GM23338 (cell line): Measurements from ENCODE around the gene CAPG. TPM values are rescaled to one million over a fixed set of nuclear protein-coding genes. Genes with fewer than 3 reads are reported as not detected.

Experiments
- ATAC-seq: fragments of 200-7000 bp; cut with Tn5 transposase; 3 replicates; pipeline ENCODE4 v1.9.1; 2020
- DNase-seq: peaks from one replicate; pipeline ENCODE4 v3.0.0-alpha.2; 2015; ENCODE audit warnings: low spot score
- H2AFZ ChIP-seq: fragments of 200-600 bp; sonication (generic); 2 replicates; pipeline ENCODE4 v1.8.0; 2016; ENCODE audit warnings: antibody characterized with exemption, mild to moderate bottlenecking, moderate library complexity
- H3F3A ChIP-seq: fragments of 200-600 bp; sonication (generic); replicated peaks from 2 replicates; pipeline ENCODE4 v1.8.0; 2017; ENCODE audit warnings: antibody characterized with exemption, mixed run types, low read depth
- H3K27ac ChIP-seq: fragments of 200-600 bp; sonication (generic); 2 replicates; pipeline ENCODE4 v1.6.1; 2016; ENCODE audit warnings: low read depth
- H3K27me3 ChIP-seq: fragments of 200-600 bp; sonication (generic); 2 replicates; pipeline ENCODE4 v1.8.0; 2016; ENCODE audit warnings: mild to moderate bottlenecking, mixed run types, moderate library complexity; ENCODE audit not compliant: insufficient read depth
- H3K36me3 ChIP-seq: fragments of 200-600 bp; sonication (generic); 2 replicates; pipeline ENCODE4 v1.8.0; 2016; ENCODE audit warnings: mild to moderate bottlenecking; ENCODE audit not compliant: insufficient read depth
- H3K4me1 ChIP-seq: fragments of 200-600 bp; sonication (generic); 2 replicates; pipeline ENCODE4 v1.8.0; 2016; ENCODE audit warnings: mild to moderate bottlenecking, moderate library complexity; ENCODE audit not compliant: insufficient read depth
- H3K4me2 ChIP-seq: fragments of 200-600 bp; sonication (generic); 2 replicates; pipeline ENCODE4 v1.7.1; 2017; ENCODE audit warnings: mixed run types
- H3K4me3 ChIP-seq: fragments of 200-600 bp; sonication (generic); 2 replicates; pipeline ENCODE4 v1.6.1; 2016; ENCODE audit warnings: mixed run types
- H3K79me2 ChIP-seq: fragments of 200-600 bp; sonication (generic); replicated peaks from 2 replicates; pipeline ENCODE4 v1.8.0; 2017; ENCODE audit warnings: mild to moderate bottlenecking; ENCODE audit not compliant: insufficient read depth
- H3K9me2 ChIP-seq: fragments of 200-600 bp; sonication (generic); 2 replicates; pipeline ENCODE4 v1.8.0; 2017; ENCODE audit not compliant: insufficient read depth
- H4K20me1 ChIP-seq: fragments of 200-600 bp; sonication (generic); replicated peaks from 2 replicates; pipeline ENCODE4 v1.8.0; 2017; ENCODE audit warnings: mild to moderate bottlenecking; ENCODE audit not compliant: insufficient read depth
- H3K27ac Mint-ChIP-seq: 2 replicates; pipeline ENCODE4 v1.8.0; 2020; ENCODE audit warnings: inconsistent platforms, mild to moderate bottlenecking, moderate library complexity, mixed read lengths
- H3K27me3 Mint-ChIP-seq: 3 replicates; pipeline ENCODE4 v1.8.0; 2022; ENCODE audit warnings: low read depth, mild to moderate bottlenecking, moderate library complexity, mixed read lengths, inconsistent platforms; ENCODE audit not compliant: insufficient read depth, poor library complexity
- H3K36me3 Mint-ChIP-seq: 3 replicates; pipeline ENCODE4 v1.8.0; 2021; ENCODE audit warnings: low read depth, mild to moderate bottlenecking, inconsistent platforms, moderate library complexity, mixed read lengths
- H3K4me1 Mint-ChIP-seq: 3 replicates; pipeline ENCODE4 v1.8.0; 2020; ENCODE audit warnings: mild to moderate bottlenecking, inconsistent platforms, mixed read lengths
- H3K4me3 Mint-ChIP-seq: 3 replicates; pipeline ENCODE4 v1.8.0; 2021; ENCODE audit warnings: moderate library complexity, mild to moderate bottlenecking, inconsistent platforms, mixed read lengths
- H3K9me3 Mint-ChIP-seq: 3 replicates; pipeline ENCODE4 v1.8.0; 2020; ENCODE audit warnings: moderate library complexity, mild to moderate bottlenecking, inconsistent platforms, mixed read lengths
- CREB1 ChIP-seq: fragments of 250-450 bp; sonication (Bioruptor Pico); IDR thresholded peaks from 2 replicates; pipeline ENCODE4 v1.5.0; 2020; ENCODE audit warnings: low read depth, mild to moderate bottlenecking, moderate library complexity
- ETS1 ChIP-seq: IDR thresholded peaks from 2 replicates; pipeline ENCODE4 v1.6.1; 2016; ENCODE audit warnings: antibody characterized with exemption
- EZH2 ChIP-seq: fragments of 200-600 bp; sonication (generic); IDR thresholded peaks from one replicate; pipeline ENCODE4 v1.8.0; 2017; ENCODE audit warnings: antibody characterized with exemption, mild to moderate bottlenecking, low read depth; ENCODE audit not compliant: unreplicated experiment
- EZH2phosphoT487 ChIP-seq: fragments of 200-600 bp; sonication (generic); IDR thresholded peaks from one replicate; pipeline ENCODE4 v1.8.1; 2018; ENCODE audit warnings: antibody characterized with exemption; ENCODE audit not compliant: unreplicated experiment
- JUNB ChIP-seq: IDR thresholded peaks from one replicate; pipeline ENCODE4 v1.6.1; 2016; ENCODE audit warnings: antibody characterized with exemption; ENCODE audit not compliant: unreplicated experiment
- NANOG ChIP-seq: IDR thresholded peaks from 2 replicates; pipeline ENCODE4 v1.6.1; 2016; ENCODE audit warnings: antibody characterized with exemption, borderline replicate concordance
- POLR2AphosphoS5 ChIP-seq: IDR thresholded peaks from 2 replicates; pipeline ENCODE4 v1.6.1; 2016; ENCODE audit warnings: antibody characterized with exemption, low read depth
- REST ChIP-seq: IDR thresholded peaks from one replicate; pipeline ENCODE4 v1.6.1; 2018; ENCODE audit warnings: antibody characterized with exemption; ENCODE audit not compliant: unreplicated experiment
- STAT1 ChIP-seq: IDR thresholded peaks from one replicate; pipeline ENCODE4 v1.6.1; 2016; ENCODE audit warnings: antibody characterized with exemption; ENCODE audit not compliant: unreplicated experiment
- ZNF114 ChIP-seq: fragments of 250-450 bp; sonication (Bioruptor Pico); IDR thresholded peaks from 2 replicates; pipeline ENCODE4 v1.5.0; 2020; ENCODE audit warnings: mild to moderate bottlenecking, moderate library complexity
- ZNF331 ChIP-seq: fragments of 250-450 bp; sonication (Bioruptor Pico); IDR thresholded peaks from 2 replicates; pipeline ENCODE4 v1.5.0; 2020; ENCODE audit warnings: low read depth, mild to moderate bottlenecking, moderate library complexity
- ZNF462 ChIP-seq: fragments of 250-450 bp; sonication (Bioruptor Pico); IDR thresholded peaks from 2 replicates; pipeline ENCODE4 v1.5.0; 2020; ENCODE audit warnings: mild to moderate bottlenecking, moderate library complexity
- polyA plus RNA-seq: library from polyadenylated mRNA; unstranded; fragments of >200 nt; fragmentation: Nextera tagmentation; extraction: Ambion mirVana; gene quantifications from 2 replicates; pipeline ENCODE4 v1.2.1, GENCODE V29; 2016
- total RNA-seq: library from RNA; depleted of rRNA; stranded (reverse); fragments of >200 nt; shearing (Covaris generic); gene quantifications from 2 replicates; pipeline ENCODE4 v1.2.3, GENCODE V29; 2014
- TF ChIP-seq, protein P1 (sequence below), 2 experiments: fragments of 200-600 bp in 1 of 2; sonication (generic) in 1 of 2; conservative IDR thresholded peaks; 2 replicates each; pipeline versions ENCODE4 v1.5.1 to v1.6.1; 2016 to 2017; ENCODE audit warnings: antibody characterized with exemption in 2 of 2, low read depth in 2 of 2, mild to moderate bottlenecking in 2 of 2, moderate library complexity in 1 of 2

Gene CAPG
- total and polyA plus RNA-seq, 2 experiments from 2014 or later = 88.7 to 104 TPM

GRCh38 chr2:85441864-85442263 lies 31.7 kb upstream of the CAPG start:
- Histone ChIP-seq H3K4me1 (peaks cover 12% of the 10 kb centered on the region), H3K79me2 (no peaks in the 10 kb centered on the region), H3K4me3 (no peak overlapping the region), H2AFZ (peak overlapping the region; percentile 85), H3F3A (peaks cover 5% of the 10 kb centered on the region), H3K4me2 (no peak overlapping the region), H3K27ac (no peak overlapping the region), H3K36me3 (no peaks in the 10 kb centered on the region), H3K27me3 (no peaks in the 10 kb centered on the region), H3K9me2 (no peaks in the 10 kb centered on the region), H4K20me1 (no peaks in the 10 kb centered on the region)
- Mint-ChIP-seq H3K36me3 (no peaks in the 10 kb centered on the region), H3K9me3 (no peaks in the 10 kb centered on the region), H3K4me1 (peaks cover 15% of the 10 kb centered on the region), H3K27ac (no peak overlapping the region), H3K4me3 (no peak overlapping the region), H3K27me3 (peaks cover 14% of the 10 kb centered on the region)
- DNase-seq (no peak), ATAC-seq (no peak)
- TF ChIP-seq ZNF462 (no peak), NANOG (no peak), CREB1 (no peak), REST (no peak), ZNF331 (no peak), JUNB (no peak), ETS1 (no peak), EZH2 (no peak), STAT1 (no peak), ZNF114 (CRISPR knock-in tag) (no peak), POLR2AphosphoS5 (no peak), EZH2phosphoT487 (no peak)
- TF ChIP-seq, protein P1, sequence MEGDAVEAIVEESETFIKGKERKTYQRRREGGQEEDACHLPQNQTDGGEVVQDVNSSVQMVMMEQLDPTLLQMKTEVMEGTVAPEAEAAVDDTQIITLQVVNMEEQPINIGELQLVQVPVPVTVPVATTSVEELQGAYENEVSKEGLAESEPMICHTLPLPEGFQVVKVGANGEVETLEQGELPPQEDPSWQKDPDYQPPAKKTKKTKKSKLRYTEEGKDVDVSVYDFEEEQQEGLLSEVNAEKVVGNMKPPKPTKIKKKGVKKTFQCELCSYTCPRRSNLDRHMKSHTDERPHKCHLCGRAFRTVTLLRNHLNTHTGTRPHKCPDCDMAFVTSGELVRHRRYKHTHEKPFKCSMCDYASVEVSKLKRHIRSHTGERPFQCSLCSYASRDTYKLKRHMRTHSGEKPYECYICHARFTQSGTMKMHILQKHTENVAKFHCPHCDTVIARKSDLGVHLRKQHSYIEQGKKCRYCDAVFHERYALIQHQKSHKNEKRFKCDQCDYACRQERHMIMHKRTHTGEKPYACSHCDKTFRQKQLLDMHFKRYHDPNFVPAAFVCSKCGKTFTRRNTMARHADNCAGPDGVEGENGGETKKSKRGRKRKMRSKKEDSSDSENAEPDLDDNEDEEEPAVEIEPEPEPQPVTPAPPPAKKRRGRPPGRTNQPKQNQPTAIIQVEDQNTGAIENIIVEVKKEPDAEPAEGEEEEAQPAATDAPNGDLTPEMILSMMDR (conservative IDR thresholded peaks at IDR 0.05; ENCODE audit: low read depth in 2 of 2) = no peak
